WTC11 (cell line): ENCODE data around the gene ASMTL. TPM values are rescaled to one million over a fixed set of nuclear protein-coding genes. Genes with fewer than 3 reads are reported as not detected.

Source experiments
- ATAC-seq: fragments of 200-7000 bp; cut with Tn5 transposase; 2 replicates; pipeline ENCODE4 v1.10.0; 2021; ENCODE audit warnings: mild to moderate bottlenecking, moderate library complexity
- CTCF ChIA-PET: fragments of 300-600 bp; sonication (Branson Sonifier 250); formaldehyde crosslinking; loops from one replicate; lab custom pipeline; 2021; ENCODE audit warnings: antibody characterized with exemption; lab: Charles Lee
- POLR2A ChIA-PET: fragments of 350-600 bp; sonication (Branson Sonifier 250); formaldehyde crosslinking; loops from one replicate; lab custom pipeline; 2021; ENCODE audit warnings: antibody characterized with exemption; lab: Charles Lee
- DNase-seq: peaks from one replicate; pipeline ENCODE4 v3.0.0; 2021; ENCODE audit warnings: low spot score
- H3K27ac Mint-ChIP-seq: 2 replicates; pipeline ENCODE4 v1.8.0; 2021; ENCODE audit warnings: mixed read lengths
- H3K27me3 Mint-ChIP-seq: 2 replicates; pipeline ENCODE4 v1.8.0; 2021; ENCODE audit warnings: low read depth, mild to moderate bottlenecking, moderate library complexity, mixed read lengths
- H3K36me3 Mint-ChIP-seq: 2 replicates; pipeline ENCODE4 v1.8.0; 2021; ENCODE audit warnings: mixed read lengths
- H3K4me1 Mint-ChIP-seq: 2 replicates; pipeline ENCODE4 v1.8.0; 2022; ENCODE audit warnings: mixed read lengths
- H3K4me3 Mint-ChIP-seq: 2 replicates; pipeline ENCODE4 v1.8.0; 2021; ENCODE audit warnings: mild to moderate bottlenecking, moderate library complexity, mixed read lengths
- H3K9me3 Mint-ChIP-seq: 2 replicates; pipeline ENCODE4 v1.8.0; 2021; ENCODE audit warnings: mixed read lengths
- FOXJ3 ChIP-seq: sonication (generic); formaldehyde crosslinking; IDR thresholded peaks from 2 replicates; pipeline ENCODE4 v1.9.0; 2021; ENCODE audit warnings: missing genetic modification reagents, mild to moderate bottlenecking, borderline replicate concordance
- FOXP1 ChIP-seq: sonication (generic); formaldehyde crosslinking; IDR thresholded peaks from 2 replicates; pipeline ENCODE4 v1.8.0; 2022; ENCODE audit warnings: missing genetic modification reagents, mild to moderate bottlenecking, moderate library complexity, borderline replicate concordance
- HMGXB4 ChIP-seq: sonication (generic); formaldehyde crosslinking; IDR thresholded peaks from 2 replicates; pipeline ENCODE4 v1.8.1; 2023; ENCODE audit warnings: mild to moderate bottlenecking, moderate library complexity, missing genetic modification reagents
- KAT7 ChIP-seq: sonication (generic); formaldehyde crosslinking; IDR thresholded peaks from 2 replicates; pipeline ENCODE4 v1.8.1; 2023; ENCODE audit warnings: missing genetic modification reagents, mild to moderate bottlenecking, borderline replicate concordance
- PRRX2 ChIP-seq: fragments of 250-450 bp; sonication (Bioruptor Pico); IDR thresholded peaks from 2 replicates; pipeline ENCODE4 v1.8.0; 2021; ENCODE audit warnings: mild to moderate bottlenecking
- RELA ChIP-seq: sonication (generic); formaldehyde crosslinking; IDR thresholded peaks from 2 replicates; pipeline ENCODE4 v1.8.1; 2022; ENCODE audit warnings: missing genetic modification reagents, mild to moderate bottlenecking, borderline replicate concordance
- RORB ChIP-seq: fragments of 250-450 bp; sonication (Bioruptor Pico); IDR thresholded peaks from 2 replicates; pipeline ENCODE4 v1.9.0; 2021; ENCODE audit warnings: mild to moderate bottlenecking
- SMAD3 ChIP-seq: sonication (generic); formaldehyde crosslinking; IDR thresholded peaks from 2 replicates; pipeline ENCODE4 v1.8.0; 2022; ENCODE audit warnings: missing genetic modification reagents, mild to moderate bottlenecking, borderline replicate concordance
- SP1 ChIP-seq: sonication (generic); formaldehyde crosslinking; conservative IDR thresholded peaks from 2 replicates; pipeline ENCODE4 v1.8.1; 2022; ENCODE audit warnings: missing genetic modification reagents
- STAT6 ChIP-seq: sonication (generic); formaldehyde crosslinking; conservative IDR thresholded peaks from 2 replicates; pipeline ENCODE4 v1.8.1; 2023; ENCODE audit warnings: mild to moderate bottlenecking, low read depth, missing genetic modification reagents, moderate library complexity
- TP53 ChIP-seq: sonication (generic); formaldehyde crosslinking; IDR thresholded peaks from 2 replicates; pipeline ENCODE4 v1.8.1; 2023; ENCODE audit warnings: mild to moderate bottlenecking, missing genetic modification reagents
- ZNF121 ChIP-seq: sonication (generic); formaldehyde crosslinking; IDR thresholded peaks from 2 replicates; pipeline ENCODE4 v1.8.0; 2023; ENCODE audit warnings: missing genetic modification reagents
- ZNF425 ChIP-seq: fragments of 250-450 bp; sonication (Bioruptor Pico); conservative IDR thresholded peaks from 2 replicates; pipeline ENCODE4 v1.9.0; 2021; ENCODE audit warnings: mild to moderate bottlenecking
- total RNA-seq: library from RNA; stranded (reverse); gene quantifications from 3 replicates; pipeline ENCODE4 v1.2.3, GENCODE V29; 2021
- TF ChIP-seq, protein P1 (sequence below): sonication (generic); formaldehyde crosslinking; IDR thresholded peaks from 2 replicates; pipeline ENCODE4 v1.8.0; 2023; ENCODE audit warnings: missing genetic modification reagents
- TF ChIP-seq, protein P2 (sequence below): fragments of 250-450 bp; sonication (Bioruptor Pico); IDR thresholded peaks from 2 replicates; pipeline ENCODE4 v2.1.2; 2022; ENCODE audit warnings: mild to moderate bottlenecking, moderate library complexity
- TF ChIP-seq, protein P3 (sequence below): sonication (generic); formaldehyde crosslinking; IDR thresholded peaks from 2 replicates; pipeline ENCODE4 v1.8.1; 2022; ENCODE audit warnings: mild to moderate bottlenecking, moderate library complexity, missing genetic modification reagents
- TF ChIP-seq, protein P4 (sequence below): sonication (generic); formaldehyde crosslinking; IDR thresholded peaks from 2 replicates; pipeline ENCODE4 v1.8.1; 2022; ENCODE audit warnings: missing genetic modification reagents, borderline replicate concordance

ASMTL gene
- total RNA-seq, 1 experiment from 2014 or later, result 70.6 TPM

DNA sequence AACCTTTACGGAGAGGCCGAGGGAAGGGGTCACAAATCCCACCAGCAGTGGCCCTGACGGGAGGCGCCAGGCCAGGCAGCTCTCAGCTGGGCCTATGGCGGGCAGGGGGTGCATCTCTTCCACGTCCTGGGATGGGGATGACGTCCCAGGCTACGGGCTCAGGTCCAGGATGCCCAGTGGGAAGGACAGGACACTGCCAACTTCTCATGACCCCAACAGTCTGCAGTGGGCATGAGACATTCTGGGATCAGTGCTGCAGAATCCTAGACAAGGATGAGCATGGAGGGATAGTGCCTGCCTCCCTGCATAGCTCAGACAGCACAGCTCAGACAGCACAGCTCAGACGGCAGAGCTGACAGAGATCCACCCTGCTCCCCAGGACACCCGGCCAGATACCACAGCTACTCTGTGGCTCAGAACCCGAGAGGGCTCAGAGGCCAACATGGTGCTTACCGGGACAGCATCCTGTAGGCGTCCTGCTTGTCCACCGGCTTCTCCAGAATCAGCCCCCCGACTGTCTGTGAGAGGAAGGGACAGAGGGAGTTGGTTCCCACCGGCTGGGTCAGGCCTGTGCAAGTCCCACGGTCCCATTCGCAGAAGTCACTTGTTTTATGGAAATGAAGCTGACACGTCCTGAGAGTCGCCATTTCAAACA lies 17.3 kb downstream of the ASMTL start (continued):
- TF ChIP-seq FOXP1 (CRISPR knock-in tag), result no peak
- no peak for TF ChIP-seq RORB (CRISPR knock-in tag)
- no peak for TF ChIP-seq STAT6

- H3K36me3 Mint-ChIP-seq, result peaks cover 48% of the 10 kb centered on the region
- H3K27me3 Mint-ChIP-seq, result no peaks in the 10 kb centered on the region
- no peaks in the 10 kb centered on the region; the same call in 1 of the 2 replicates for H3K4me1 Mint-ChIP-seq
- no peak overlapping the region for H3K27ac Mint-ChIP-seq
- TF ChIP-seq FOXJ3 (CRISPR knock-in tag) (no peak), SP1 (CRISPR knock-in tag) (no peak), PRRX2 (CRISPR knock-in tag) (no peak), RELA (CRISPR knock-in tag) (no peak), HMGXB4 (CRISPR knock-in tag) (no peak), ZNF121 (no peak), KAT7 (CRISPR knock-in tag) (no peak), ZNF425 (CRISPR knock-in tag) (no peak), TP53 (no peak), SMAD3 (CRISPR knock-in tag) (no peak)
- TF ChIP-seq, protein P1, sequence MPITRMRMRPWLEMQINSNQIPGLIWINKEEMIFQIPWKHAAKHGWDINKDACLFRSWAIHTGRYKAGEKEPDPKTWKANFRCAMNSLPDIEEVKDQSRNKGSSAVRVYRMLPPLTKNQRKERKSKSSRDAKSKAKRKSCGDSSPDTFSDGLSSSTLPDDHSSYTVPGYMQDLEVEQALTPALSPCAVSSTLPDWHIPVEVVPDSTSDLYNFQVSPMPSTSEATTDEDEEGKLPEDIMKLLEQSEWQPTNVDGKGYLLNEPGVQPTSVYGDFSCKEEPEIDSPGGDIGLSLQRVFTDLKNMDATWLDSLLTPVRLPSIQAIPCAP (CRISPR knock-in tag), result no peak
- TF ChIP-seq, protein P2, sequence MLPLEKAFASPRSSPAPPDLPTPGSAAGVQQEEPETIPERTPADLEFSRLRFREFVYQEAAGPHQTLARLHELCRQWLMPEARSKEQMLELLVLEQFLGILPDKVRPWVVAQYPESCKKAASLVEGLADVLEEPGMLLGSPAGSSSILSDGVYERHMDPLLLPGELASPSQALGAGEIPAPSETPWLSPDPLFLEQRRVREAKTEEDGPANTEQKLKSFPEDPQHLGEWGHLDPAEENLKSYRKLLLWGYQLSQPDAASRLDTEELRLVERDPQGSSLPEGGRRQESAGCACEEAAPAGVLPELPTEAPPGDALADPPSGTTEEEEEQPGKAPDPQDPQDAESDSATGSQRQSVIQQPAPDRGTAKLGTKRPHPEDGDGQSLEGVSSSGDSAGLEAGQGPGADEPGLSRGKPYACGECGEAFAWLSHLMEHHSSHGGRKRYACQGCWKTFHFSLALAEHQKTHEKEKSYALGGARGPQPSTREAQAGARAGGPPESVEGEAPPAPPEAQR, result no peak
- TF ChIP-seq, protein P3, sequence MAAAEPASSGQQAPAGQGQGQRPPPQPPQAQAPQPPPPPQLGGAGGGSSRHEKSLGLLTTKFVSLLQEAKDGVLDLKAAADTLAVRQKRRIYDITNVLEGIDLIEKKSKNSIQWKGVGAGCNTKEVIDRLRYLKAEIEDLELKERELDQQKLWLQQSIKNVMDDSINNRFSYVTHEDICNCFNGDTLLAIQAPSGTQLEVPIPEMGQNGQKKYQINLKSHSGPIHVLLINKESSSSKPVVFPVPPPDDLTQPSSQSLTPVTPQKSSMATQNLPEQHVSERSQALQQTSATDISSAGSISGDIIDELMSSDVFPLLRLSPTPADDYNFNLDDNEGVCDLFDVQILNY (CRISPR knock-in tag), result no peak
- TF ChIP-seq, protein P4, sequence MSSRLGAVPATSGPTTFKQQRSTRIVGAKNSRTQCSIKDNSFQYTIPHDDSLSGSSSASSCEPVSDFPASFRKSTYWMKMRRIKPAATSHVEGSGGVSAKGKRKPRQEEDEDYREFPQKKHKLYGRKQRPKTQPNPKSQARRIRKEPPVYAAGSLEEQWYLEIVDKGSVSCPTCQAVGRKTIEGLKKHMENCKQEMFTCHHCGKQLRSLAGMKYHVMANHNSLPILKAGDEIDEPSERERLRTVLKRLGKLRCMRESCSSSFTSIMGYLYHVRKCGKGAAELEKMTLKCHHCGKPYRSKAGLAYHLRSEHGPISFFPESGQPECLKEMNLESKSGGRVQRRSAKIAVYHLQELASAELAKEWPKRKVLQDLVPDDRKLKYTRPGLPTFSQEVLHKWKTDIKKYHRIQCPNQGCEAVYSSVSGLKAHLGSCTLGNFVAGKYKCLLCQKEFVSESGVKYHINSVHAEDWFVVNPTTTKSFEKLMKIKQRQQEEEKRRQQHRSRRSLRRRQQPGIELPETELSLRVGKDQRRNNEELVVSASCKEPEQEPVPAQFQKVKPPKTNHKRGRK (CRISPR knock-in tag), result no peak
- TF ChIP-seq, all 79 proteins: peak for 0
- Mint-ChIP-seq H3K9me3 (peaks cover 9% of the 10 kb centered on the region; the same call in 1 of the 2 replicates), H3K4me3 (no peak overlapping the region)
- POLR2A ChIA-PET, result no interaction called here
- ATAC-seq (no peak), DNase-seq (no peak)
- CTCF ChIA-PET, result no interaction called here
These were observed 17.9 kb downstream of the ASMTL start for GRCh38 chrX:1434871-1435240.
